Ramos (cell line): ENCODE measurements around the gene NDUFS8.

ENCODE experiments used
- in situ Hi-C: fragments of 300-500 bp; cut with MboI; formaldehyde crosslinking; loops from one replicate; pipeline ENCODE4 v1.14.3; 2022; ENCODE audit warnings: low sequenced_read_pairs; ENCODE audit not compliant: unreplicated experiment

The NDUFS8 gene

GRCh38 chr11:68032997-68033707 is 2.7 kb downstream of the NDUFS8 start:
- in situ Hi-C loops, result no loop called here

- in situ Hi-C loops, result no loop called here
Observed at GRCh38 chr11:68033708-68034045, 3.2 kb downstream of the NDUFS8 start.

DNA sequence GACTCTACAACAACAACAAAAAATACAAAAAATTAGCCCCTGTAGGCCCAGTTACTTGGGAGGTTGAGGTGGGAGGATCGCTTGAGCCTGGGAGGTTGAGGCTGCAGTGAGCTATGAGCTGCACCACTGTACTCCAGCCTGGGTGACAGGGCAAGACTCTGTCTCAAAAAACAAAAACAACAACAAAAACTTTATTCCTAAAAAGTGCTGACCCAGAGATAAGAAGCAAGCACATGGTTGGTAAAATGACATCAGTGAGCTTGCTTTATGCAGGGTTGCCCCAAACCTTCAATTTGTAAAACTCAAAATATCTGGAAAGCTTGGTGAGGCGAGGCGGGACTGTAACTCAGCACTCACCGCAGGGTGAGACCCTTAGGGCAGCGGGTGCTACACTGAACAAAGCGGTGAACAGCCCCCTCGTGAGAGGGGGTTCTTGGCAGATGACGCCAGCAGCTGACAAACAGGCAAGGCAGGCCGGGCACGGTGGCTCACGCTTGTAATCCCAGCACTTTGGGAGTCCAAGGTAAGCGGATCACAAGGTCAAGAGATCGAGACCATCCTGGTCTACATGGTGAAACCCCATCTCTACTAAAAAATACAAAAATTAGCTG is 4.9 kb downstream of the NDUFS8 start:
- in situ Hi-C loops, result no loop called here

GRCh38 chr11:68036141-68036716 is 5.7 kb downstream of the NDUFS8 start:
- in situ Hi-C loops, result no loop called here

DNA sequence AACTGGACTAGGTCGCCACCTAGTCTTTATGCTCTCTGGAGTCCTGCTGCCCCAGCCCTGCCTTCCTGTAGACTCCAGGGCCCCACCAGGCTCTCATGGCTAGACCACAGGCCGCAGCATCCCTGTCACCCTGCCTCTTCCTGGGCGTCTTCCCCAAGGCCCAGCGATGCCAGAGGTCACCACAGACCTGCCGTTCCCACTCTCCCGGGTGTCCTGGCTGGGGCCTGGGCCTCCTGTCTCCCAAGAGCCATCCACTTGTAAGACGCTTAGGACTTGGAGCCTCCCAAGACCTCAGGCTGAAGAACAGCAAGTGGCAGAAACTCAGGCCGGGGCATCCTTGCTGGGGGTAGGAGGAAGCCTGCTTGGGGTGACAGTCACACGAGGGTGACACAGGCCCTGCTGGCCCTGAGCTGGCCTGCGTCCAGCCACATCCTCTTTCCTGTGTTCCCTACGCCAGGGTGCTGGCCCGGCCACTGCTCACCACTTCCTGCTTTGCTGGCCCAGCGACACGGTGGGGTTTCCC is 6.3 kb downstream of the NDUFS8 start:
- in situ Hi-C loops, result no loop called here

DNA sequence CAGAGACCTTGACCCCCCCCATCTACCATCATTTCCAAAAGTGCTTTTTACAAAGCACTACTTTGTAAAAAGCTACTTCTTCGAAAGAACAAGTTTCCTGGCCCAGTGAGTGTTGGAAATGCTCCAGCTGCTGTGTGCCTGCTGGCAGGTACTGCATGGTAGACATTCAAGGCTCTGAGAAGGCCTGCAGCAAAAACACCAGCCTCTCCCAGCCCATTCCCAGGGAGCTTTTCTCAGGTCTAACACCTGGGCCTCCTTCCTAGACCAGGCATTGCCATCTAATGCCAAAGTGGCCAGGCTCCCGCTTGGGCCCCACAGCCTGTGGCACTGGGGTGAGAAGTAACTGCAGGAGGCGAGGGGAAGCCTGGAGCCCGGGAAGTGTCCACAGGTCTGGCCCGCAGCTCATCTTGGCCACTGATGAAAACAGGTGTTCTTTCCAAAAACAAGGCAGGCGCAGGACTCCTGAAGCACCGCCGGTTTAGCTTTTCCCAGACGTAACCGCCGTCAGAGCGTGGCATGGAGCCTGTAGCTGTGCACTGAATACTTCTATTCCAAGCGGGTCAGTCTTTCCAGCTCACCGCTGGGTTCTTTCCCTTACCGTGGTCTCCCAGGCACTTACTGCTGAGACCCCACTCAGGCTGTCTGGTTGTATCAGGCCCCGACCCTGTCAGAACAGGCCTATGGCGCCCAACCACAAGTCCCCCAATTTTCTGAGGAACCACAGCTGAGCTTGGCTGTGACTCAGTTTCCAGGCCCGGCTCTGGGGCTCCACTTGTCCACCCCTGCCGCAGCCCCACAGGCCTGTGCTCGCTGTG is 7.1 kb downstream of the NDUFS8 start:
- in situ Hi-C loops, result no loop called here

DNA sequence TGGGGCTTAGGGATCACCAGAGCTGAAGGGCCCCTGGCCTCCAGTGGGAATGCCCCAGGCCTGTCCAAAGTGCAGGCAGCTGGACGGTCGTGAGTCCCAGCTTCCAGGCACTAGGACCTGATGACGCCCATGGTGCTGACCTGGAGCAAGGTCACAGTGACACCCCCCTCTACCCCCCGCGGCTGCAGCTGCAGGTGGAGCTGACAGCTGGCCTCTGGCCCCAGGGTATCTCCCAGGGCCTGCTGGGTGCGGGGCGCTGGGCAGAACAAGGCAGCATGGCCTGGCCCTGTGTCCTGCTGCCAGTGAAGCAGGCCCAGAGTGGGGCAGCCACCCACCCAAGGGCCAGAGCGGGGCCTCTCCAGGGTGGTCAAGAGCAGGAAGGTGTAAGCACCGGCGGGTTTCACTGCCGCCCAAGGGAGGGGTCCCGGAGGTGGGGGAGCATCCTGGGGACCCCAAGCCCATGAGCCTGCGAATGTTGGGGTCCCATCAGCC is 7.8 kb downstream of the NDUFS8 start:
- in situ Hi-C loops, result no loop called here

DNA sequence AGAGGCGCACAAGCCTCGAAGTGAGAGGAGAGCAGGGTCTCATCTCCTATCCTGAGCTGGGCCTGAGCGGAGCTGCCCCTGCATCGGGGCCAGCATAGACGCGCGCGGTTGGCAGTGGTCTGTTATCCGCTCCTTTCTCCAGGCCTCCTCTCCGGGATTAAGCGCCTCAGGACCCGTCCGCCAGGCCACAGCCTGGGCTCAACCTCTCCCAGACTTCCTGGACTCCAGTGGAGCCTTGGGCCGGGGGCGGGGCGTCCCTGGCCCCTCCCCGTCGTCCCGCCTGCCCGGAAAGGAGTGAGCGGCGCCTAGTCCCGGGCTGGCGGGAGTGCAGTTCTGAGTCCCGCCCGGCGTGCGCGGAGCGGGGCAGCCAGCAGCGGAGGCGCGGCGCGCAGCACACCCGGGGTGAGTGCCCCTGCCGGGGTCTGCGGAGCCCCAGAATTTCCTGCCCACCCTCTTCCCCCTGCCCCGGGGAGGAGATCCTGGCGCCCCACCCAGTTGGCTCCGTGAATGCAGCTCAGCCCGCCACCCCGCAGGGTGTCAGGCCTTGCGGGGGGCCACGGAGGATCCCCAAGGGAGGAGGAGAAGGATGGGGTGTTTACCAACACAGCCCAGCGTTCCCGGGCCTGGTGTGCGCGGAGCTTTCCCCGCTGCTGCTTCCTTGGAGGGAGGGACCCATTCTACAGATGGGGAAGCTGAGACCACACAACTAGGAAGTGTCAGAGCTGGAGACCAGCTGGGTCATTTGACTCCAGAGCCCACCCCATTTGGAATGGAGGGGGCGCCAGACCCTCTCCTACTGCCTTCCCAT is 8.4 kb downstream of the NDUFS8 start, which contains the start of gene TCIRG1:
TSS of gene TCIRG1 (plus strand) at position 308 of the 808 bp plus-strand sequence. CDS start 2,247 bp downstream, outside the sequence.
- in situ Hi-C loops, result no loop called here

DNA sequence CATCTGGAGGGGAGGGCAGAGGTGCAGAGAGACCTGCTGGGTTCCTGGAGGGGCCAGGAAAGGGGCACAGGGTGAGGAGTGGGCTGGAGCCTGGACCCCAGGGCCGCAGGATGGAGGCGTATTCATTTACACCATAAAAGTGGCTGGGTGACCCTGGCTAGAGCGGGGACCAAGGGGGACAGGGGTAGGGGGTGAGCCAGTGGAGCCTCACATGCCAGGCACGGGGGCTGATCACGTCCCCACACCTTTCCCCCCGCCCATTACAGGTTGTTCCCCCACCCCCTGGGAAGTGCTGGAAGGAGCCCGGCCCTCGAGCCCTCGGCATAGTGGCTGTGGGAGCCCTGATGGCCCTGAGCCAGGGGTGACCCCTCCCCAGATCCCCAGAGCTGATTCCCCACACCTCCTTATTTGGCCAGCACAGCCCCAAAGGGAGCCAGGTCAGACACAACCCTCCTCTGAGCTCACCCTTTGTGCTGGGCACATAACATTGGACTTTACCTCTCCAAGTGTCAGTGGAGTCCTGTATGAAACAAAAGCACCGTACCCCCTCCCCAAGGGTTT is 9.1 kb downstream of the NDUFS8 start:
- in situ Hi-C loops, result no loop called here

DNA sequence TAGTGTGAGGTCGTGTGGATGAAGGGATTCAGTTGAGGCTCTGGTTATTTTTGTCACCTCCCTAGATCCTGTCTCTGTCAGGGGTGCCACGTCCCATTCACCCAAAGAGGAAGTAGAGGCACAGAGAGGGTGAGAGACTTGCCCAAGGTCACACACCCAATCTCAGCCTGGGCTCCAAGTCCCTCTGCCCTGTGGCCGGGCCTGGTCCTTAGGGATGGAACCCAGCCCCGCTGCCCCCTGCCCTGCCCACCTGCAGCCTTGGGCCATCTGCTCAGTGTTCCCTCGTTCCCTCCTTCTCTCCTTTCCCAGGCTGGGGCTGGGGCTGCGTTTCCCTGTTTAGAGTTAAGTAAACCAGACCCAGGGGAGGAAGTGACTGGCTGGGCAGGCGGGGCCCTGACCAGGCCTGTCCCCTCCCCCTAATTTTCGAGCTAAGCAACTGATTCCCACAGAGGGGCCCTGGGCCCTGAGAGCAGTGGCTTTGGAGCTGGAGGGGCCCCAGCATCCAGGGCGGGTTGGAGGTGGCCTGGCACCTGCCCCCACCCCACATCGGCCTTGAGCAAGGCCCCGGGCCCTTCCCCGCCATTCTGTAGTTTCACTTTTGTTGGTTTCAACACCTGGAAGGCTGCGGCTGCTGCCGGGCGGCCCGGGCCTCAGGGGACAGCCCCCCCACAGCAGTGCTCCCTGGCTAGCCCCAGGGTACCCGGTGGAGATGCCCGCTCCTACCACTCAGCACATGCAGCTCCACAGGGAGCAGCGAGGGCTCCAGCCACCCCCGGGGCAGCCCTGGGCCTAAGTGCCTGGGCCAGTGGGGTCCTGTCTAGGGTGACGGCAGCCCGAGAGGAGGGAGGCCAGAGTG is 9.8 kb downstream of the NDUFS8 start:
- in situ Hi-C loops, result no loop called here

DNA sequence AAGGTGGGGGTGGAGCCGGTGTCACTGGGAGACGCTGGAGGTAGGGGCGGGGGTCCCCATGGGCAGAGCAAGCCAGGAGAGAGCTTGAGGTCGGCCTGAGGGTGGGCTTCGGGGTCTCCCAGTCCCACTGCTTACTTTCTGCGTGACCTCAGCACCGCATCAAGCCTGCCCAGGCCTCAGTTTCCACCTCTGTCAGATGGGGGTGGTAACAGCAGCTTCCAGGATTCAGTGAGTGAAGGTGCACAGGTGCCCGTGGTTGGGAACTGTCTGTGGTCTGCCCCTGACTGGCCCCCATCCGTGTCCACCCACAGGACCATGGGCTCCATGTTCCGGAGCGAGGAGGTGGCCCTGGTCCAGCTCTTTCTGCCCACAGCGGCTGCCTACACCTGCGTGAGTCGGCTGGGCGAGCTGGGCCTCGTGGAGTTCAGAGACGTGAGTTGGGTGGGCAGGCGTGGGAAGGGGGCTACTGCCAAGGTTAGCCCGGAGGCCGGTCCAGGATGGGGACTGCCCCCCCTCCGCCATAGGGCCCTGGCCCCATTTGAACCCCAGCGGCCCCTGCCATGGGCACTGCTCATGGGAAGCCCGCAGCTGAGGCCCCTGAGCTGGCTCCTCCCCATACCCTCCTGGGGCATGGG is 10.6 kb downstream of the NDUFS8 start:
- in situ Hi-C loops, result no loop called here

DNA sequence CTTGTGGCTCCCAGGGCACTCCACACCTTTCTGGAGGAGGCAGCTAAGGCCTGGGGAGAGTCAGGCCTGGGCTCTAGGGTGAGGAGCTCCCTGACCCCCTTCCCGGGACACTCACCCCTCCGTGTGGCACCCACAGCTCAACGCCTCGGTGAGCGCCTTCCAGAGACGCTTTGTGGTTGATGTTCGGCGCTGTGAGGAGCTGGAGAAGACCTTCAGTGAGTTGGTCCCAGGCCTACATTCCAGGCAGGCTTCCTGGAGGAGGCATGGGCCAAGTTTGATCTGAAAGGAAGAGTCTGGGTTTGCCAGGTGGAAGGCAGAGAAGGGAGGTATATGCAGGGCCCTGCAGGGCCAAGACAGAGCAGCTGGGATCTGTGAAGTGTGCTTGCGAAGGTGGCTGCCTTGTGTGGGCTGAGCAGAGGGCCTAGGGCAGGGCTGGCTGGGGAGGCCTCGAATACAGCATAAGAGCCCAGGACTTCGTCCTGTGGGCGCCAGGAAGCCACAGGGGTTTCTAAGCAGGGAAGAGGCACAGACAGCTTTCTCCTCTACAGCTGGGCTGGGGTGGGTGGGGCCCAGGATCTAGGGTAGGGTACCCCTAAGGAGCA is 11.2 kb downstream of the NDUFS8 start:
- in situ Hi-C loops, result no loop called here

DNA sequence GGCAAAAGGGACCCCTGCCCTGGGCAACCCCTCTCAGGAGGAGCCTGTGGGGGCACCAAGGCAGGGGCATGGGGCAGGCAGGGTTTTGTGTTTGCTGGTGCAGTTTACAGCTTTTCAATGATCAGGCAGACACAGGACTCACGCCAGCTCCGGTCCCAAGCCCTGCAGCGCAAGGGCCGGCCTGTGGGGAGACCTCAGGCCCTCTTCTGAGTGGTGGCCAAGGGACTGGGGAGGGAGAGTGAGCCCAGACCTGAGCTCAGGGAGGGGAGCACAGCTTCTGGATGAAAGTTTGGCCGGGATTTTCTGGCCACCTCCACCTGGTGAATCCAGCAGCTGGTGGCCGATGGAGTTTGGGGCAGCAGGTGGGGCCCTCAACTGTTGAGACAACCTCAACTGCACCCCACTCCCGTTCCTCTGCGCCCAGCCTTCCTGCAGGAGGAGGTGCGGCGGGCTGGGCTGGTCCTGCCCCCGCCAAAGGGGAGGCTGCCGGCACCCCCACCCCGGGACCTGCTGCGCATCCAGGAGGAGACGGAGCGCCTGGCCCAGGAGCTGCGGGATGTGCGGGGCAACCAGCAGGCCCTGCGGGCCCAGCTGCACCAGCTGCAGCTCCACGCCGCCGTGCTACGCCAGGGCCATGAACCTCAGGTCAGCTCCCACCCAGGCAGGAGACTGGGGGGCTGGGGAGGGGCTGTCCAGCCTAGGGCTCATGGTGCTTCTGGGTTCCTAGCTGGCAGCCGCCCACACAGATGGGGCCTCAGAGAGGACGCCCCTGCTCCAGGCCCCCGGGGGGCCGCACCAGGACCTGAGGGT is 11.9 kb downstream of the NDUFS8 start:
- in situ Hi-C loops, result no loop called here

- in situ Hi-C loops, result no loop called here
Observed at GRCh38 chr11:68043029-68043348, 12.5 kb downstream of the NDUFS8 start.

- in situ Hi-C loops, result no loop called here
Observed at GRCh38 chr11:68043349-68044144, 13.1 kb downstream of the NDUFS8 start.

GRCh38 chr11:68044145-68044813 is 13.8 kb downstream of the NDUFS8 start:
- in situ Hi-C loops, result no loop called here
